HG03135 (cell line): ENCODE data around the gene SLC25A10.
A peak's percentile ranks its signal among the peaks of the same experiment; 100 is the strongest.
"Not testable (repeated sequence)": the region's sequence is repeated elsewhere in the genome, so short reads cannot be mapped to it uniquely, and the experiment has no call there.

Source experiments
- ATAC-seq: cut with Tn5 transposase; IDR thresholded peaks from one replicate; pipeline ENCODE4 v1.9.1; 2021; ENCODE audit warnings: mild to moderate bottlenecking, moderate library complexity; ENCODE audit not compliant: unreplicated experiment

Gene SLC25A10, protein sequence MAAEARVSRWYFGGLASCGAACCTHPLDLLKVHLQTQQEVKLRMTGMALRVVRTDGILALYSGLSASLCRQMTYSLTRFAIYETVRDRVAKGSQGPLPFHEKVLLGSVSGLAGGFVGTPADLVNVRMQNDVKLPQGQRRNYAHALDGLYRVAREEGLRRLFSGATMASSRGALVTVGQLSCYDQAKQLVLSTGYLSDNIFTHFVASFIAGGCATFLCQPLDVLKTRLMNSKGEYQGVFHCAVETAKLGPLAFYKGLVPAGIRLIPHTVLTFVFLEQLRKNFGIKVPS

GRCh38 chr17:81711814-81712467 lies at the start of gene SLC25A10:
Gene SLC25A10 (plus strand): TSS chr17:81712284. CDS start chr17:81712427, 143 bp downstream.
- ATAC-seq = peak; percentile 47

DNA sequence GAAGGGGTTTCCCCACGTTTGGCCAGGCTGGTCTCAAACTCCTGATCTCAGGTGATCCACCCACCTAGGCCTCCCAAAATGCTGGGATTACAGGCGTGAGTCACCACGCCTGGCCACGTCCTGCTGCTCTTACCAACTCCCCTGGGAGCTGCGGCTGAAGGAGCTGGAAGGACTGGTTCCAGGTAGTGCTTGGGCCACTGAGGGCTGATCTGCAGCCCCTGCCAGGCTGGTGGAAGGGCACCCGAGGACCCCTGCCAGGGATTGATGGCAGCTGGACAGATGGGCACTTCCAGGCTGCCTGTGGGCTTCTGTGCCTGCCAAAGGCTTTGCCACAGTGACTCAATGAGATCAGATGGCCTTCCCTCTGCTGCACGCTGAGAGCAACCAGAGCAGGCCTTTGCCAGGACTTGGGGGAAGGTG lies 48.0 kb upstream of the SLC25A10 start:
- ATAC-seq = no peak

- ATAC-seq = peak; percentile 17
Measured at GRCh38 chr17:81665205-81666091, 46.6 kb upstream of the SLC25A10 start.

DNA sequence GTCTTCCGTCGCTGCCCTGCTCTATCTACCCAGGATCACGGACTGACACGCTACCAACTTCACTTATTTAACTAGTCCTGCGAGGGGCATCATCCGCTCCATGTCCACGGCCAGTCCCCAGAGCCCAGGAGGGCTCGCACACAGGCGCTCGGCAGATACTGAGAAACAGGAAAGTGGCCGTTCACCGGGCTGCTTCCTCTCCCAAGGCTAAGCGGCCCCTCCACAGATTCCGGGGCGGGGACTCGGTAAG lies 46.1 kb upstream of the SLC25A10 start:
- no peak for ATAC-seq

GRCh38 chr17:81666342-81667191 lies 45.5 kb upstream of the SLC25A10 start, which contains the start of the genes CCDC137 and OXLD1:
Gene CCDC137 (plus strand): TSS chr17:81666737. CDS start chr17:81666767, 30 bp downstream.
Gene OXLD1 (minus strand): TSS chr17:81666605. CDS start chr17:81666577, 28 bp downstream.
- ATAC-seq = peak; percentile 88

- no peak for ATAC-seq
Measured at GRCh38 chr17:81667754-81668153, 44.3 kb upstream of the SLC25A10 start.

DNA sequence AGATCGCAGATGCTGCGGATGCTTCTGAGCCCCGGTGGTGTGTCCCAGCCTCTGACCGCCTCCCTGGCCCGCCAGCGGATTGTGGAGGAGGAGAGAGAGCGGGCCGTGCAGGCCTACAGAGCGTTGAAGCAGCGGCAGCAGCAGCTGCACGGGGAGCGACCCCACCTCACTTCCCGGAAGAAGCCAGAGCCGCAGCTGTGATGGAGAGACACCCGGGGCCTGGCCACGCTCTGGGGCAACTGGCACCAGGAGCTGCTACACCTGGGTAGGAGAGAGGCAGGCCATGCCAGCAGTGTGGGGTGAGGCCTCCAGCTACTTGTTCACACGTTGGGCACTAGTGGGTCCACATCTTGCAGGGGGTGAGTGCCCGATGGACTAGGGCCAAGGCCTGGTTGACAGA lies 39.6 kb upstream of the SLC25A10 start:
- ATAC-seq = no peak

GRCh38 chr17:81672954-81673353 lies 39.1 kb upstream of the SLC25A10 start:
- no peak for ATAC-seq

DNA sequence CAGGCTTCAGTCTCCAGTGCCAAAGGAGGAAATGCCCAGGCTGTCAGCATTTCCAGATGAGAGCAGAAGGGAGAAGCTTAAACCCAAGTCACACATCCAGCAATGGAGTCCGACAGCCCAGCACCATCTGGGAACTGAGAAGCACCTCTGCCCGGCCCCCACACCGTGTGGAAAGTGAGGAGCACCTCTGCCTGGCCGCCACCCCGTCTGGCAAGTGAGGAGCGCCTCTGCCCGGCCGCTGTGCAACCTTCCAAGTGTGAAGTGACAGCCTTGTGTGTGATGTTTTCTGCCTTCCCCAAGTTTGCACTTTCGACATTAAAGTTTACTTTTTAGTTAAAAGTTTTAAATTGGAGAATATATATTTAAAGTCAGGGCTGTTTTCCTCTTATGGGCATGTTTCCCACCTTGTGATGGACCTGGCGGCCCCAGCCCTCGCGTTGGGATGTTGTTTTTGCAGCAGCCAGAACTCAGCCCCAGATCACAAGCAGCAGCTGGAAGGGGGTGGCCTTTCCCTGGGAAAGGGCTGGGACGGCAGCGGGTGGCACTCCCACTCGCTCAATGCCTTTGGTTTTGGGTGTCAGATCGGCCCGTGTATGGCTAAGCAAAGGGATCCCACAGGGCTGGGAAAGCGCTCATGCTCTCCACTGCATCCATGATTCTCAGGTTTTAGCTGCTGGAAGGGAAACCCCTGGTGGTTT lies 38.4 kb upstream of the SLC25A10 start:
- no peak for ATAC-seq

DNA sequence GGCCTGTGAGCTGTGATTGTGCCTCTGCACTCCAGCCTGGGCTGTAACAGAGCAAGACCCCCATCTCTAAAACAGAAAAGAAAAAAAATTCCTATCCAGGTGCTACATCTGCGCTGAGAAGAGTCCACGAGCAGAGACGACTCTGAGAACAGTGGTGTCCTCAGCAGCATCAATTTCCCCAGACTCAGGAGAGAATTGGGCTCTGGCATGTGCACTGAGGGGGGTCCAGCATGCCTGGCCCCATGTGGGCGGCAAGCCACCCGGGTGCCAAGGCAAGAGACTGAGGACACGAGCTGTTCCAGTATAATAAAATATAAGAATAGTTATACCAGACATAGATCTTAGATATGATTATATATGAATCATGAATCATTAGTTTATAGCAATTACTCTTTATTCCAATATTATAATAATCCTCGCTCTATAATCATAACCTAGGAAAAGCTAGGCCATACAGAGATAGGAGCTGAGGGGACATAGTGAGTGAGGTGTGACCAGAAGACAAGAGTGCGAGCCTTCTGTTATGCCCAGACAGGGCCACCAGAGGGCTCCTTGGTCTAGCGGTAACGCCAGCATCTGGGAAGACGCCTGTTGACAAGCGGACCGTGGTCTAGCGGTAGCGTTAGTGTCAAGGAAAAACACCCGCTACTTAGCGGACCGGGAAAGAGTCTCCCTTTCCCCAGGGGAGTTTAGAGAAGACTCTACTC lies 36.4 kb upstream of the SLC25A10 start:
- ATAC-seq = not testable (repeated sequence)

DNA sequence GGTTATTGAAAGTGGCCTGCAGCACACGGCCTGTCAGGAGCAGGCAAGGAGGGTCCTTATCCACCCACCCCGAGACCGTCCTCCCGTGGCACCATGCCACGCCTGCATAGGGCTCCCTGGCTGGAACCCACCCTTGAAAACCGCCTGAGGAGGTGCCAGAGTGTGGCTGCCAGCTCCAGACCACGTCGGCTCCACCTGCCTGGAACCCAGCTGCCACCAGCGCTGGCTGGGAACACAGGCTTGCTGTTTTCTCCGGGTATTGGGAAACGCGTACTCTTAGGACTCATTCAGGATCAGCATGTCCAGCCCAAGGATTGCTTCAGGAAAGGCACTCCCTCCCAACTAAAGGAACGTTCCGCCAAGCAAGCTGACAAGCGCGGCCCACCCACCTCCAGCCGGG lies 35.2 kb upstream of the SLC25A10 start:
- no peak for ATAC-seq

- ATAC-seq = no peak
Measured at GRCh38 chr17:81680150-81680549, 31.9 kb upstream of the SLC25A10 start.

DNA sequence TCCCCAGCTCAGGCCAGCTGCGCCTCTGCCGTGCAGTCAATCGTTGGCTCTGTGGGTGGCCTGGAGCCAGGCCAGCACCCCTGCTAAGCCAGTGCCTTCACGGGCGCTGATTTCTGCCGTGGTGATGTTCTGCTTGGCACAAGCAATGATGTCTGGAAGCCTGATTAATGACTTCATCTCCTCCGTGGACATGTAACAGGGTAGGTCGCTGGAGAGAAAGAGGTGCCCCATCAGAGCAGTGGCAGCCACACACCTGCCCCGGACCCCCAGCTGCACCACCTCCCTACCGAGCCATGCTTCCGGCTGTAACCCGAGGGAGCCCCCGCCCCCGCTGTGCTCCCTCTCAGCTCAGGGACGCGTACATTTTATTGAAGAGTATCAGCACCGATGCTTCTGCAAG lies 30.4 kb upstream of the SLC25A10 start:
- no peak for ATAC-seq

DNA sequence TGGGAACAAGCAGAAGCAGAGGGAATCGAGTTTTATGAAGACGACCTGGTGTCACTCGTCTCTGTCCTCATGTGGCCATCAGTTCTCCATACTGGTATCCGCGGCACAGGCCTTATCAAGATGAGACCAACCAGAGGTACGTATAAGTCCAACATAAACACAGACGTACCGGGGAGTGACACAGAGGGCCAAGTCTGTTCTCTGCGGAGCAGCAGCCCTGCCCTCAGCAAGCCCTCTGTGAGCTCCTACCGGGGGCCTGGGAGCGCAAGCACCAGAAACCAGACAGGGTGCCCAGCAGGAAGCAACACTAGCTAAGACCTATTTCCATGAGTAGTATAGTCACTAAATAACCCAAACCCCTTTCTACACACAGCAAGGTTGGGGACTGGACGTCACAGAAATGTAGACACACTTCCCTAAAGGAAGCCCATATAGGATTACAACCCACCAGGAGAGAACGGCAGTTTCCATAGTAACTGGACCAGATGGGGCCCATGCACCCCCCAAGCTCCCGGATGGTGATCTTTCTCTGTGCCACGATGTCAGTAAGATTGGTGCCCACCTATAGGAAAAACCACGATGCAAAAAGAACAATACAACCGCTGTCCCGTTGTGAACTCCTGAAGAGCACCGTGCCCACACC lies 29.4 kb upstream of the SLC25A10 start:
- no peak for ATAC-seq

- peak; percentile 5 for ATAC-seq
Measured at GRCh38 chr17:81683208-81683583, 28.9 kb upstream of the SLC25A10 start.

DNA sequence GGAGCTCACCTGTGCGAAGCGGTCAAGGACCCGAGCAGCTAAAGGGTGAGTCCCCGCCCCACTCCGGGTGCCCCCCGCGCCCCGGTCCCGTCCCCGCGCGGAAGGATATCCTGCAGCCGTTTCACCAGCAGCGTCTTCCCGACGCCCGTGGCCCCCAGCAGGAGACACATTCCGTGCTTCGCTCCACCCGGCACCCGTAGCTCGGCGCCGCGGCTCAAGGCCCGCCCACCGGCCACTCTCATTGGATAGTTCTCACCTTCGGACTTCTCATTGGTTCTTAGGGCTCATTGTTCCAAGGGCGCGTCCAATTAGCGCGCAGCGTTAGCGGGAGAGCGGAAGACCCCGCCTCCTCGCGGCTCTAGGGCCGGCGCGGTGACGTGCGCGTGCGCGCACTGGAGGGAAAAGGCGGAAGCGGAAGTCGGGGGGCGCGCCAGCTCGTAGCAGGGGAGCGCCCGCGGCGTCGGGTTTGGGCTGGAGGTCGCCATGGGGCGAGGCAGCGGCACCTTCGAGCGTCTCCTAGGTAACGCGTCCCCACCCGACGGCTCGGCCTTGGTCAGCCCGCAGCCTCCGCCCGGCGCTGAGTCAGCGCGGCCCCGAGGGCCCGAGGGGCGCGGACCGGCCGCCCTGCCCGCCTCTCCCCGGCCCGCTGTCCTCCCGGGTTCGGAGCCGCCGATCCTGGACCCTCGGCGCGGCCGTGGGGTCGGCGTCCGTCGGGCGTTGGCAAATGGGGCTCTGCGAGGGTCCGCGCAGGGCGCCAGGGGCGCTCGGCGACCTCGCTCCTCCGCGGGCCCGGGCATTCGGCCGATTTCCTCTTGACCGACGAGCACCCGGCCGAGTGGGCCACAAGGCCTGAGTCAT lies 28.3 kb upstream of the SLC25A10 start, which contains the start of the genes ARL16 and HGS:
ARL16 (minus strand) TSS at position 214 of the 858 bp plus-strand sequence; CDS start at position 170, 44 bp downstream.
HGS (plus strand) TSS at position 428 of the 858 bp plus-strand sequence; CDS start at position 484, 56 bp downstream.
- peak; percentile 89 for ATAC-seq

GRCh38 chr17:81684442-81684911 lies 27.6 kb upstream of the SLC25A10 start:
- ATAC-seq = no peak

DNA sequence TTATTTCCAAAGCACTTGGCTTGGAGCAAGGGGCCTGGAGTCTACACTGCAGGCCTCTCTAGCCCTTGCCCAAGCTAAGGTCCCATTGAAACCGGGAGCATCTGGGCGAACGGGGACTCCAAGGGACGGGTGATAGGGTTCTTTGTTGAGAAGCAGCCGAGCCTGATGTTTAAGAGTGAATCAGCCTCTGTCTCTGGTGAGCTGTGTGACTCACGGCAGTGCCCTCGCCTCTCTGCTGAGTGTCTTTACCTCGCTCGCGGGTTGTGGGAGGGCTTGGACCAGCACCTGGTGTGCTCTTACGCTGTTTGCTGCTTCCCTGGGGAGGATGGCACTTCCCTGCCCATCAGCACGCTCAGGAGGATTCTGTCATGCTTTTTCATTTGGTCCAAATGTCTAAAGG lies 27.0 kb upstream of the SLC25A10 start:
- ATAC-seq = no peak
